HG03354 (cell line): Measurements from ENCODE around the gene CIC.

Source experiments
- ATAC-seq: cut with Tn5 transposase; IDR thresholded peaks from one replicate; pipeline ENCODE4 v1.9.1; 2021; ENCODE audit warnings: mild to moderate bottlenecking; ENCODE audit not compliant: unreplicated experiment, poor library complexity, severe bottlenecking

CIC gene

DNA sequence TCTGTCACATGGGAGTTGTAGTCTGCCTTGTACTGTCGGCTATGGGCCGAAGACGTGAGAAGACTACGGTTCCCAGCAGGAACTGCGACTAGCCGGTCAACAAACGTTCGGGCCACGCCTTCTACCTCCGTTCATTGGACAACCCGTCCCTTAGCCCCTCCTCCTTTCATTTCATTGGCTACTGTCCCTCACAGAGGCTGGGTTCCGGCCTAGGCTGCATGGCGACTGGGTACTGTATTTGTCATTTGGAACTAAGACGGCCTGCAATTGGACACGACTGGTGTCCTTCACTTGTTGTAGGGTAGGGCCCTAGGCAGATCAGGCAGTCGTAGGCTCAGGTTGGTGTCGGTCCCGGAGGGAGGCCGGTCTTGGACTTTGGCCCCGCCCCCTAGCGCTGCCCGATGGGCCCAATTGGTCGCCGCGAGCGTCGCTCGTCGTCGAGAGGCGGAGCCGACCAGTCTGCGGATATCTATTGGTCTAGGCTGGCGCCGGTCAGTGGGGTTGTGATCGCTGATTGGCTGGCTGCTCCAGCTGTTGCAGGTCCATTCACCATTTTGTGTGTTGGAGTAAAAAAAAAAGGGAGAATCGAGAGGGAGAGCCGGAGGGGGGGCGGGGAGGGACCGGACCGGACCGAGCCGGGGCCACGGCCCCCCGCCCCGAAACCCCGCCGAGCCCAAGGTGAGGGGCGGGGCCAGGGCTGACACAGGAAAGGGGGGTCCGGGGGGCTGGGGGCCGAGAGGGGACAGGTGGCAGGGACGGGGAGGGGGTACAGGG lies at the start of gene CIC:
TSS of gene CIC (plus strand) at position 549 of the 774 bp plus-strand sequence. CDS start 2,532 bp downstream, outside the sequence.
- ATAC-seq: peak; percentile 77

DNA sequence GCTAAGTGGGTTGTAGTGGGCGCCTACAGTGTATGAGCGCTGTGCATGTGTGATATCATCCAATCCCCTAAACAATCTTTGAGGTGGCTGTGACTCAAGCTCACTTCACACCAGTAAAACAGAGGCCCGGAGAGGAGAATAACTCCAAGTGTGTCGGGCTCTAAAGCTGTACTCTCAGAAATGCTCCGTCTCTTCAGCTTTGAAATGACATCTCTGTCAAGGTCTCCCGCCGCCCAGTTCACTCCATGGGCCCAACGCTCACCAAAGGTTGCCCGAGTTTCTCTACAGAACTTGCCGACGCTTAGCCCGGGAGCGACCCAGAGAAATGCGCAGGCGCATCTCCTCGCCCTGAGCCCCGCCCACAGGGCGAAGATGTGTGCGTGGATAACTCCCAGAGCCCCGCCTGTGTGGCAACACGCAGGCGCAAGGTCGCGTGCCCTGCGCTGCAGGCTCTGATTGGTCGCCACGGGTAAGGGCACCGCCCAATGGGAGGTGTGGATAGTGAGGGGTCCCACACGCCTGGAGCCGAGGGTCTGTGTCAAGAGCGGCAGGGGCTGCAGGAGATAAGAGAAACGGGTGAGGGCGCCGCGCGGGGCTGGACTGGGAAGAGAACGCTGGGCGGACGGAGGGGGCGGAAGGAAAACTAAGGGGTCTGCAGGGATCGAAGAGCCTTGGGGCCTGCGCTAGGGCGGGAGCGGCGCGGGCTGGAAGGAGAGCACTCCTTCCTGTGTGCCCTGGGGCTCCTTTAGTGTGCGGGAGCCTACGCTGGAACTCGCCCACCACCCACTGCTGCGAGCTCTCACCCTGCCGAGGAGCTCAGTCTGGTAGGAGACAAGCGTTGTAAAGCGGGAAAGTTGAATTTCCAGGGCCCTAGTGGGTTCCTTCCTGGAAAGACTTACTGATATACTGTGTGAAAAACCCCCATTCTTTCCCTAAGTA lies 49.0 kb upstream of the CIC start, which contains the start of gene ZNF526:
TSS of gene ZNF526 (plus strand) at position 501 of the 939 bp plus-strand sequence. CDS start 4,092 bp downstream, outside the sequence.
- peak; percentile 78 for ATAC-seq

DNA sequence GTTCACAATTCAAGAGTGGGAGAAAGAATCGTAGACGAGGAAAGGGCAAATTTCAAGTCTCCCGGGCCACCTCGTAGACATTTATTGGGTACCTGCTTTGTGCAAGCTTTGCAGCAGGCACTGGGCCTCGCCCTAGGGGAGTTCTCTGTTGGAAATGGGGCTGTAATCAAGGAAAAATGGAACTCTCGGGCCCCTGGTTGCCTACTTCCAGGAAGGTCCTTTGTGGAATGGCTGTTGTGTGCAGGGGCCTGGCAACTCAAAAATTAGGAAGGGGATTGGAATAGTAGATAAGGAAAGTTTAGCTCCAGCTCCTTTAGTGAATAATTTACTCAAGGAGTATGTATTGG lies 48.3 kb upstream of the CIC start:
- ATAC-seq: no peak

DNA sequence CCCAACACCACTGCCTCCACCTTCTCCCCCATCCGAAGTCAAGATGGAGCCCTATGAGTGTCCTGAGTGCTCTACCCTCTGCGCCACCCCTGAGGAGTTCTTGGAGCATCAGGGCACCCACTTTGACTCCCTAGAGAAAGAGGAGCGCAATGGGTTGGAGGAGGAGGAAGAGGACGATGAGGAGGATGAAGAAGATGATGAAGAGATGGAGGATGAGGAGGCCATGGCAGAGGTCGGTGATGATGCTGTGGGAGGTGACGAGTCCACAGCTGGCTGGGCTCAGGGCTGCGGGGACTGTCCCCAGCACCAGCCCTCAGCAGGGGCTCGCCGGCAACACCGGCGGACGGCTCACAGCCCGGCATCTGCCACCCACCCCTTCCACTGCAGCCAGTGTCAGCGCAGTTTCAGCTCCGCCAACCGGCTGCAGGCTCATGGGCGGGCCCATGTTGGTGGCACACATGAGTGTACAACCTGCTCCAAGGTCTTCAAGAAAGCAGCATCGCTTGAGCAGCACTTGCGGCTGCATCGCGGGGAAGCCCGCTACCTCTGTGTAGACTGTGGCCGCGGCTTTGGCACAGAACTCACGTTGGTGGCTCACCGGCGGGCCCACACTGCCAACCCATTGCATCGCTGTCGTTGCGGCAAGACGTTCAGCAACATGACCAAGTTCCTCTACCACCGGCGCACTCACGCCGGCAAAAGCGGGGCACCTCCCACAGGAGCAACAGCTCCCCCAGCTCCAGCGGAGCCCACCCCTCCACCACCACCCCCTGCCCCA lies 43.9 kb upstream of the CIC start:
- ATAC-seq: no peak

DNA sequence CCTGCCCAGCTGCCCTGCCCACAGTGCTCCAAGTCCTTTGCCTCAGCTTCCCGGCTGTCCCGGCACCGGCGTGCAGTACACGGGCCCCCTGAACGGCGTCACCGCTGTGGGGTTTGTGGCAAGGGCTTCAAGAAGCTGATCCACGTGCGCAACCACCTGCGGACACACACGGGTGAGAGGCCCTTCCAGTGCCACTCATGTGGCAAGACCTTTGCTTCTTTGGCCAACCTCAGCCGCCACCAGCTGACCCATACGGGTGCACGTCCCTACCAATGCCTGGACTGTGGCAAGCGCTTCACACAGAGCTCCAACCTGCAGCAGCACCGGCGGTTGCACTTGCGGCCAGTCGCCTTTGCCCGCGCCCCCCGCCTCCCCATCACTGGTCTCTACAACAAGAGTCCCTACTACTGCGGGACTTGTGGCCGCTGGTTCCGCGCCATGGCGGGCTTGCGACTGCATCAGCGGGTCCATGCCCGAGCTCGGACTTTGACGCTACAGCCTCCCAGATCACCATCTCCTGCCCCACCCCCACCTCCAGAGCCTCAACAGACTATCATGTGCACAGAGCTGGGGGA lies 43.2 kb upstream of the CIC start:
- ATAC-seq: no peak

DNA sequence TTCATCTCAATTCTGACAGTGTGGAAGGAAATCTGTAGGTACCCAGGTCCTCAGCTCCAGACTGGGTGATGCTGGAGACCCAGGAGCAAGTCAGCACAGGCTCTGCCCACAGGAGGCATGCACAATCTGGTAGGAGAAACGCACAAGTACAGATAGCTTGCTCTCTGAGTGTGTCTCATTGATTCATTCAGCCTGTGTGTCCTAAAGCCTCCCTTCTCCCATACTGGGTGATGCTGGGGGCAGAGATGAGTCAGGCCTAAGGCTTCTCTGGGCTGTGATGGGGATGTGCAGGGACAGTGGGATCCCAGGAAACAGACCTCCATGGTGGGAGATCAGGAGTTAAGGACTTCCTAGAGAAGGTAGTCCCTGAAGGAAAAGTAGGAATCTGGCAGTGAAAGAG lies 42.2 kb upstream of the CIC start:
- no peak for ATAC-seq

DNA sequence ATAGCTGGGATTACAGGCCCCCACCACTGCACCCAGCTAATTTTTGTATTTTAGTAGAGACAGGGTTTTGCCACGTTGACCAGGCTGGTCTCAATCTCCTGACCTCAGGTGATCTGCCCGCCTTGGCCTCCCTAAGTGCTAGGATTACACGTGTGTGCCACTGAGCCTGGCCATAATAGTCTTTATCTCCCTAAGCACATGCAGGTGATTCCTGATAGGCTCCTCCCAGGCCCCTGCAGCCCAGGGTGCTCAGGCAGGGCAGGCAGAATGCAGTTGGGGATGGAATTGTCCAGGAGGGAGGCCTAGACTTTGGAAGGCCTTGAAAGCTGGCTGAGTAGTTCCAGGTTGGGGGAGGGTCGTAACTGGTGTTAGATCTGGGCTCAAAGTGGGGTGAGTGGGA lies 40.4 kb upstream of the CIC start:
- ATAC-seq: no peak

DNA sequence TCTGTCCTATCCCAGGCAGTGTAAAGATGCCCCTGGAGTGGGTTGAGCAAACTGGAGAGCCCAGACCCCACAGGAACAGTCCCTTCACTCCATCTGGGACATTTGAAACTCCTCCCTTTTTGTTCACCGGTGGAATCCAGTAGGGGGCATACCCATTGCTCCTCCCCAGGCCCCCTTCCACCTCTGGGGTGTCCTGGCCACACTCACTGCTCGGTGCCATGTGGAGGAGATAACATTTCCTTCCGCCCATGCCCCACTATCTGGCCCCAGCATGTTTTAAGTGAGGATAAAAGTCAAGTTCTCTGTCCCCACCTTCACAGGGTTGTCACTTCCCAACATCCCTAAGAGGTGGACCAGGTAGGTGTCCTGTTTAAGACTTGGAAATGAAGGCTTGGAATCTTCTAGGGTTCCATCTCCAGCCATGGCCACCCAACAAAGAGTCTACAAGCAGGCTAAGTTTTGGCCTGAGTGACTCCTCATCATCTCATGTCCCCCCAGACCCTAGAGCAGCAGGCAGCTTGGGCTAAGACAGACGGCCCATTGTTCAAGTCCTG lies 39.7 kb upstream of the CIC start:
- ATAC-seq: no peak

DNA sequence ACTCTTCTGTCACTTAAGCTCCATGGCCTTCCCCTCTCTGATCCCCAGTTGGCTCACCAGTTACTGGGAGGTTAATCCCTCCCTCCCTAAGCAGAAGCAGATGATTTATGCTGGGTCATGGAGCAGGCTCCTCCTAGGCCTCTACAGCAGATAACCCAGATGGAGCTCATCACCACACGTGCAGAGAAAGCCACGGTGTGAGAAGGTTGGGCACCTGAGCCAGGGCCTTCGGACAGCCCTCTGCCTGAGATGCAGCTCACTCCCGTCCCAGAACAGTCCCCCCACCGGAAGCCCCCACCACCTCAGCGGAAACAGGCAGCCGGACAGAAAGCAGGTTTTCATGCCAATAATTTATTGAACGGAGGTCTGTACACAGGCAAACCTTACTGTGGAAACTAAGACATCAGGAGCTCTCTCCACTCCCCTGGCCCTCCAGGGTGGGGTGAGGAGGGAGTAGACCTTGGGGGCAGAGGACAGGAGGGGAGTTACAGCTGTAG lies 39.1 kb upstream of the CIC start:
- no peak for ATAC-seq

DNA sequence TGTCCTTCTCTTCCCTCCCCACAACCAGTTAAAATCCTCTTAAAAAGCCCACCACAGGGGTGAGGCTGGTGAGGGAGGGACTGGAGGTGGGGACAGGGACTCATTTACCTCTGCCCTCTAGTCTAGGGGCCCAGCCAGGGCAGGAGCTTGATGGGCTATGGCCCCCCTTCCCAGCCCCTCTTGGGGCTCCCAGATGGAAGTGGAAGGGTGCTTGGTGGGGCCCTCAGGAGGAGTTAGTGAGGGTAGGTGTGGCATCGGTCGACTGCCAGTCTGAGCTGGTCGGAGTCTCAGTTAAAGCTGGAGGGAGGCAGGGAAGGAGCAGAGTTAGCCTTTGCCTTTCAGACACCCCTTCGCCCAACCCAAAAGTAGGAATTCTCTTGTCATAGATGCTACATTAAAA lies 38.5 kb upstream of the CIC start:
- no peak for ATAC-seq

DNA sequence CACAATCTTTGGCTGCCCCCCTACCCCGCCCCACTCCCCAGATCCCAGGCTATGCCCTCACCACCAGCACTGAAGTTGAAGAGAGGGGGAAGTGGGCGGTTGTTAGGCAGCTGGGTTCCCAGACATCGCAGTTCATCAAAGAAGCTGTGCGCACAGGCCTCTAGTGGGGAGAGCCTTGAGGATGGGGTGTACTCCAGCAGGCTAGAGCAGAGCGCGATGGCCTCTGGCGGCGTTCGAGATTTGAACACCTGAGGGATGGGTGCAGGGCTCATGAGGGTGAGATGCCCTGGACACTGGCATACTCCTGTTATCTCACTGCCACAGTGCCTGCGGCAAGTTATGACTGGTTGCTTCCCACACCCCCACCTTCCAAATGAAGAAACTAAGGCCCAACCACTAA lies 36.6 kb upstream of the CIC start:
- no peak for ATAC-seq

DNA sequence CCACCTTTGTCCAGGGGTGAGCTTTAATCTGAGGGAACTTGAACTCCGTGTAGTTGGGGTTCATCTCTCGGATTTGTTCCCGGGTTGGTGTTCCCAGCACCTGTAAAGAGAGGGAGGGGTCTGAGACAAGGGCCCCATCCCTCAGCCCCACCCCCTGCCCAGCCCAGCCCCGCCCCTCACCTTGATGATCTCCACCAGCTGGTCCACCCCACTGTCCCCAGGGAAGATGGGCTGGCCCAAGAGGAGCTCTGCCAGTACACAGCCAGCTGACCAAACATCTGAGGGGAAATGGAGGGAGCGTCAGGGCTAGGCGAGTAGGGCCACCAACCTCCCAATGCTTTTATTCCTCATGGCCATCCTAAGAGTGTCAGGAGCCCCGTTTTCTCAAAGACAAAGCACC lies 35.9 kb upstream of the CIC start:
- no peak for ATAC-seq

DNA sequence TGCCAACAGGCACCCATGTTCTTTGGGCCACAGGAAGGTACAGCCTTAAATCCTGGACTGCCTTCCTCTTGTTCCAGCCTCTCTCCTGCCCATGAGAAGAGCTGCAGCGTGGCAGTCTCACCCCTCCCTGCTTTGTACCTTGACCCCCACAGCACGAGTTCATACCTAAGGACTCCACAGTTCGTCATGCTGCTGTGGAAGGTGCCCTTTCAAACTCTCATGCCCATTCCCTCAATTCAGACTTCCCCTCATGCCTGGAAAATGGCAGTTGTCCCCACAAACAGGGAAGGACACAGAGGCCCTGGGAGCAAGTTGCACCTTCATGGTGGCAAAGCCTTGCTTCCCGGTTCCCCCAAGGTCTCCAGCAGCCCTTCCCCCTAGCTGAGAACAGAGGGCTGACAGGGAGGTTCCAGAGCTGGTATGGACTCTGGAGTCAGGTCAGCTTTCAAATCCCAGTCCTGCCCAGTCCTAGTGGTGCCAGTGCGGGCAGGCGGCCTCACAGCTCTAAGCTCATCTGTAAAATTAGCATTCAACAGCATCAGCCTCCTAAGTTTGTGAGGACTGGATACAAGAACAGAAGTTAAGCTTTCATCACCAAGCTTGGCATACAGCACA lies 35.3 kb upstream of the CIC start:
- ATAC-seq: no peak

DNA sequence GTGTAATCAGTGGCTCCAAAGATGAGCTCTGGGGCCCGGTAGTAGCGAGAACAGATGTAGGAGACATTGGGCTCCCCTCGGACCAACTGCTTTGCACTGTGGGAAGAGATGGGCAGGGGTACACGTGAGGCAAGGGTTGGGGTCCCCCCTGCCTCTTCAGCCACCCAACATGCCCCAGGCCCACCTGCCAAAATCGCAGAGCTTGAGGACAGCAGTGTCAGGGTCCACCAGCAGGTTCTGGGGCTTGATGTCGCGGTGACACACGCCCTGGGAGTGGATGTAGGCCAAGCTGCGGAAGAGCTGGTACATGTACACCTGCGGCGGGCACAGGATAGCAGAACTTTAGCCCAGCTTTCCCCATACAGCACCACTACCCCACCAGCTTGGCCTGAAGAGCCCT lies 34.7 kb upstream of the CIC start:
- no peak for ATAC-seq

DNA sequence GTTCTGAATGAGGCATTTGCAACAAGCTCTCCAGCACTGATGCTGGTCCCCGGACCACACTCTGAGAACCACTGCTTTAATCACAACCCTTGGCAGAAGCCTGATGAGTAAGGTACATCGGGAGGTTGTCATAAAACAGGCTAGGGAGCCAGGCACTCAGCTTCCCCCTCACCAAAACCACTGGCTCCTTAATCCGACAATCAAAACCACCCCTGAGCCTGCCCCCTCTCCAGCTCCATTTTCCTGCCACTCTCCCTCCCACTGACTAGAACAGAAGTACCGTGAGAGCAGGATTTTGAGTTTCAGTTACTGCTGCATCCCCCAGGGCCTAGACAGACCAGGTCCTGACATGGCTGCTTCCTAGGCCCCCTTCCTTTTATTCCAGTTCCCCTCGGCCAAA lies 33.9 kb upstream of the CIC start:
- no peak for ATAC-seq

DNA sequence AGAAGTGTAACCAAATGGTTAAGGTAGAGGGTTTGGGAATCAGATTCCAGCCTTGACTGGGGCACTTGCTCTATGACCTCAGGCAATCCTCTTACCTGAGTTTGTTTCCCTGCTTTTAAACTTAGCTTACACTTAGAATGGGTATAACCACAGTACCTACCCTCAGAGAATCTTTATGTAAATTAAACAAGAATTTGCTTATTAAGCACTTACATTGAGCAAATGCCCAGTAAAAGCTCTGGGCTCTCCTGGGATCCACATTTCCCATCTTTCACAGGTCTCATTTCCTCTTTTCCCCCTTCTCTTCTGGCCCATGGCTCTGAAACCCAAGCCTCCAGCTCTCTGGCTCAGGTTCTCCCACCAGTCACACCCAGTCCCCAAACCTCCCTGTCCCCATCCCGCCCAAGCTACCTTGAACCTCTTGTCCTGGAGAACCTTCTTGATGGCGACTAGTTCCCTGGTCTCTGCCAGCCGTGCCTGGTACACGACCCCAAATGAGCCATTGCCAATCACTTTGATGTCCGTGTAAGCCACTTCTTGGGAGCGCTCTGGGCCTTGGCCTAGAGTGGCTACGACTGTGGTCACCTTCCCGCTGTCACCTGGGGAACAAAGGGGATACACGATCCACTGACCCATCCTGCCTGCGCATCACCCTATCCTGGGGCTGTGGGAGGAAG lies 29.4 kb upstream of the CIC start:
- no peak for ATAC-seq

DNA sequence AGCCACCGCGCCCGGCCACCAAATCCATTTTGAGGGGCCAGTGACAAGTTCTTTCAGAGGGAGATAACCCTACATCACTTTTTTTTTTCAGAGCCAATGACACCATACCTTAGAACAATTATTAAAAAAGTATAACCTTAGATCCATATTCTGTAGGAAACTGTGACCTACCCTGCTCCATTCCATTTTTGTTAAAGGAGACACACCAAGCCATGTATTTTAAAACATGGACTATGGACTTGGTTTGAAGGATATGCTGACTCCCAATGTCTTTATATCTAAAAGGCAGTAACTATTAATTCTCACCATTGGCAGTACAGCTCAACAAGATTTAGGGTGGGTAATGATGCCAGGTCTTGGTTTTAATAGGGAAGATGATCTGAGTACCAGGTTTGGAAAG lies 27.8 kb upstream of the CIC start:
- no peak for ATAC-seq

DNA sequence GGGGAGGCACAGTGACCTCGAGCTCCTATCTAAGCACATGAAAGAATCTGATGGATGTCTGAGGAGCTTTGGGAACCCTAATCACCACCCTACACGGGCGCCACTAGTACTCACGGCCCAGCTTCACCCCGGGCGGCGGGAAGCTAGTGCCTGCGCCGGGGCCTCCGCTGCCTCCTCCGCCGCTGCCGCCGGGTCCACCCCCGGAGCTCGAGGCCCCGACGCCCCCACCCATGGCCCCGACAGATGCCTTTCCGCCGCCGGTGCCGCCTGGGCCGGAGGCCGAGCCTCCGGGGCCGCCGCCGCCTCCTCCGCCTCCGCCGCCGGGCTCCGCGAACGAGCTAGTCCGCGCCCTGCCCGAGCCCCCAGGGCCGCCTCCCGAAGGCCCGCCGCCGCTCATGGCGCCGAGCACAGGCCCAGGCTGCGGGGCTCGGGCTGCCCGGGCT lies 27.0 kb upstream of the CIC start:
- peak; percentile 3 for ATAC-seq
